ENCODE results near the gene ENSA.
"Not testable (repeated sequence)": the region's sequence is repeated elsewhere in the genome, so short reads cannot be mapped to it uniquely, and the experiment has no call there.

GRCh38 chr1:150598346-150598745, 31.1 kb downstream of the ENSA start:
- not testable (repeated sequence) for TF ChIP-seq POLR2A, CTCF (IDR thresholded peaks at IDR 0.05)
